Measurements from ENCODE around the gene ADAMTSL5.

DNA sequence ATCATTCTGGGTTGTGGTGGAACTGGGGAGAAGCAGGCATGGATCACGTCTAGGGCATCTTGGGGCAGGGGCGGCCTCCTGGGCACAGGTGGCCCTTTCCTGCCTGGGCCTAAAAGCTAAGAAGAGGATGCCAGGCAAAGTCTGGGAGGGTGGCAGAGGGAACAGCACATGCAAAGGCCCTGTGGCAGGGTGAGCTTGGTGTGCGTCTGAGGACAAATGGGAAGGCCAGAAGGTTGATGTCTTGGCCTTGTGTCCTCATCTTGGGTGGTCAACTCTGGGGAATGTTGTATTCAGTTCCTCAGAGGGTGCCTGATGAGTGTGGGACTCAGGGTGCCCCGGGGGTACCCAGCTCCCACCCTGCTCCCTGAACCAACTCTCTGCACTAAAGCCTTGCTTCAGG lies 5.7 kb upstream of the ADAMTSL5 start:
- TF ChIP-seq POLR2A (IDR thresholded peaks at IDR 0.05) (no peak), CTCF (IDR thresholded peaks at IDR 0.05) (no peak)

All from lower leg skin (tissue), 3 donors.